HepG2 (cell line): ENCODE results near the gene JMJD8. TPM values are rescaled to one million over a fixed set of nuclear protein-coding genes. Genes with fewer than 3 reads are reported as not detected.

Experiments
- FOXA1 ChIP-seq, 2 experiments: fragments of 450-650 bp in 1 of 2; sonication (generic) in 1 of 2; formaldehyde crosslinking in 1 of 2; IDR thresholded peaks; 2 replicates each; pipeline versions ENCODE4 v1.4.0 to v1.6.1; 2016 to 2020; ENCODE audit warnings: missing genetic modification reagents in 1 of 2
- KAT8 ChIP-seq: IDR thresholded peaks from 2 replicates; pipeline ENCODE4 v1.6.1; 2016; ENCODE audit warnings: missing genetic modification reagents, missing compliant biosample characterization
- MED1 ChIP-seq: sonication (generic); formaldehyde crosslinking; IDR thresholded peaks from 2 replicates; pipeline ENCODE4 v1.4.0; 2020; ENCODE audit warnings: missing genetic modification reagents
- NKX3-1 ChIP-seq: sonication (generic); formaldehyde crosslinking; IDR thresholded peaks from 2 replicates; pipeline ENCODE4 v1.5.0; 2020; ENCODE audit warnings: missing genetic modification reagents
- RBM39 ChIP-seq: fragments of 200-400 bp; formaldehyde crosslinking; IDR thresholded peaks from one replicate; pipeline ENCODE4 v1.6.1; 2018; ENCODE audit warnings: antibody characterized with exemption, mild to moderate bottlenecking, low read depth, low read length; ENCODE audit not compliant: poor library complexity, severe bottlenecking
- SIN3B ChIP-seq: fragments of 150-350 bp; IDR thresholded peaks from 2 replicates; pipeline ENCODE4 v1.6.1; 2014; ENCODE audit warnings: low read length
- SOX5 ChIP-seq: IDR thresholded peaks from 2 replicates; pipeline ENCODE4 v1.6.1; 2016; ENCODE audit warnings: borderline replicate concordance
- SSRP1 ChIP-seq: IDR thresholded peaks from 2 replicates; pipeline ENCODE4 v1.6.1; 2016; ENCODE audit warnings: control low read depth
- TRIM24 ChIP-seq: sonication (generic); formaldehyde crosslinking; IDR thresholded peaks from 2 replicates; pipeline ENCODE4 v1.8.0; 2022; ENCODE audit warnings: mild to moderate bottlenecking, missing genetic modification reagents
- ZFP82 ChIP-seq: sonication (generic); formaldehyde crosslinking; IDR thresholded peaks from 2 replicates; pipeline ENCODE4 v1.5.1; 2020; ENCODE audit warnings: mild to moderate bottlenecking, missing genetic modification reagents, borderline replicate concordance
- ZFYVE20 ChIP-seq: sonication (generic); formaldehyde crosslinking; IDR thresholded peaks from 2 replicates; pipeline ENCODE4 v1.8.0; 2023; ENCODE audit warnings: low read depth, mild to moderate bottlenecking, moderate library complexity, missing genetic modification reagents, borderline replicate concordance
- ZNF160 ChIP-seq: sonication (generic); formaldehyde crosslinking; IDR thresholded peaks from 2 replicates; pipeline ENCODE4 v1.8.0; 2022; ENCODE audit warnings: mild to moderate bottlenecking, inconsistent platforms, missing genetic modification reagents
- ZNF549 ChIP-seq: sonication (generic); formaldehyde crosslinking; IDR thresholded peaks from 2 replicates; pipeline ENCODE4 v1.5.0; 2020; ENCODE audit warnings: missing genetic modification reagents
- ZNF747 ChIP-seq: sonication (generic); formaldehyde crosslinking; IDR thresholded peaks from 2 replicates; pipeline ENCODE4 v1.8.1; 2023; ENCODE audit warnings: missing genetic modification reagents, mild to moderate bottlenecking, borderline replicate concordance
- polyA plus RNA-seq, 8 experiments: library from polyadenylated mRNA; depleted of rRNA in 3 of 8; stranded (reverse) in 7 of 8; unstranded in 1 of 8; fragments of >200 nt; fragmentation: Illumina TruSeq in 4 of 8; extraction: Trizol in 4 of 8; gene quantifications; 2 replicates each; pipeline versions ENCODE4 v1.2.1 to v1.2.3, GENCODE V29; 2011 to 2016; ENCODE audit warnings: low read depth in 4 of 8, missing spikeins in 1 of 8, mixed read lengths in 1 of 8; ENCODE audit not compliant: insufficient read depth in 1 of 8
- total RNA-seq, 5 experiments: library from RNA; depleted of rRNA; stranded (reverse); fragments of >200 nt; fragmentation: Illumina TruSeq; extraction: Trizol; gene quantifications; 2 replicates each; pipeline ENCODE4 v1.2.3, GENCODE V29; 2016; ENCODE audit warnings: low read depth in 1 of 5
- TF ChIP-seq, protein P1 (sequence below): sonication (generic); formaldehyde crosslinking; IDR thresholded peaks from 2 replicates; pipeline ENCODE4 v1.5.1; 2020; ENCODE audit warnings: mild to moderate bottlenecking, missing genetic modification reagents, moderate library complexity
- TF ChIP-seq, protein P2 (sequence below): sonication (generic); formaldehyde crosslinking; IDR thresholded peaks from 2 replicates; pipeline ENCODE4 v1.5.0; 2020; ENCODE audit warnings: missing genetic modification reagents
- TF ChIP-seq, protein P3 (sequence below): IDR thresholded peaks from 2 replicates; pipeline ENCODE4 v1.6.1; 2016
- TF ChIP-seq, protein P4 (sequence below), 2 experiments: IDR thresholded peaks; 2 replicates each; pipeline ENCODE4 v1.6.1; 2011 to 2012; ENCODE audit warnings: low read length in 2 of 2, borderline replicate concordance in 1 of 2, low read depth in 1 of 2, mild to moderate bottlenecking in 1 of 2, moderate library complexity in 1 of 2
- TF ChIP-seq, protein P5 (sequence below): fragments of 450-650 bp; IDR thresholded peaks from 2 replicates; pipeline ENCODE4 v1.6.1; 2017

The JMJD8 gene
- total and polyA plus RNA-seq, 2 of the 13 experiments (the other 11 are each of a cell fraction or from before 2014, with no cell fraction given): 2.6 to 11.8 TPM

DNA sequence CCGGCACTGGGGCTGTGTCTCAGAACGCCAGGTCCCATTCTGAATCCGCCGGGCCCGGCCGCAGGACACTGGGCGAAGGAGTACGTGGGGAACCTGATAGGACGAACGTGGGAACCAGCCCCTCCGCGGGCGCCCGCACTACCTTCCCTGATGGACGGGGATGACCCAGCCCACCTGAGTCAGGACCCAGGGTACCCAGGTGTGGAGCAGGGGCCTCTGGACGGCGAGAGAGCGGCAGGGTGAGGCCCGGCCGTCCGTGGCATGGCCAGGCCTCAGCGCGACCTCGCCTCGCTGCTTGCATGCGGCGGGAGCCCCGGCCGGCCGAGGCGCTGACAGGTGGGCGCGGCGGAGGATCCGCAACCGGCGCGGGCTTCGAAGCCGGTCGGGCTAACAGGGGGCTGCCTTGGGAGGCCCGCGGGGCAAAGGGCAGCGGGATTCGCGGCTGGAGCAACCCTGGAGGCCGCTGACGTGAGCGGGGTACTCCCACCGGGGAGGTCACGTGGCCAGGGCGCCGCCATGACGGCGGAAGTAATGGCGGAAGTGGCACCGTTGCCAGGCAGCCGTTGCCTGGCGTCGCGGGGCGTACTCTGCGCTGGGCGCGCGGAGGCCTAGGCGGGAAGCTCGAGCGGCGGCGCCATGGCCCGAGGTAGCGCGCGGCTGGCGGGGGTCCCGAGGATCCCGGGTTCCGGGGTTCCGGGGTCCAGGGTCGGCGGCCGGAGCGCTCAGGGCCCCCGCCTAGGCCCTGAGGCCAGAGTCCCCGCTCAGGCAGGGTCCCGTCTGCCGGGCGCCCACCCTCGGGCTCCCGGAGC is 35.1 kb downstream of the JMJD8 start, which contains the start of gene WDR90 (continued):
- TF ChIP-seq, protein P1, sequence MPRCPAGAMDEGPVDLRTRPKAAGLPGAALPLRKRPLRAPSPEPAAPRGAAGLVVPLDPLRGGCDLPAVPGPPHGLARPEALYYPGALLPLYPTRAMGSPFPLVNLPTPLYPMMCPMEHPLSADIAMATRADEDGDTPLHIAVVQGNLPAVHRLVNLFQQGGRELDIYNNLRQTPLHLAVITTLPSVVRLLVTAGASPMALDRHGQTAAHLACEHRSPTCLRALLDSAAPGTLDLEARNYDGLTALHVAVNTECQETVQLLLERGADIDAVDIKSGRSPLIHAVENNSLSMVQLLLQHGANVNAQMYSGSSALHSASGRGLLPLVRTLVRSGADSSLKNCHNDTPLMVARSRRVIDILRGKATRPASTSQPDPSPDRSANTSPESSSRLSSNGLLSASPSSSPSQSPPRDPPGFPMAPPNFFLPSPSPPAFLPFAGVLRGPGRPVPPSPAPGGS (CRISPR knock-in tag): peak; percentile 67
- TF ChIP-seq, protein P2, sequence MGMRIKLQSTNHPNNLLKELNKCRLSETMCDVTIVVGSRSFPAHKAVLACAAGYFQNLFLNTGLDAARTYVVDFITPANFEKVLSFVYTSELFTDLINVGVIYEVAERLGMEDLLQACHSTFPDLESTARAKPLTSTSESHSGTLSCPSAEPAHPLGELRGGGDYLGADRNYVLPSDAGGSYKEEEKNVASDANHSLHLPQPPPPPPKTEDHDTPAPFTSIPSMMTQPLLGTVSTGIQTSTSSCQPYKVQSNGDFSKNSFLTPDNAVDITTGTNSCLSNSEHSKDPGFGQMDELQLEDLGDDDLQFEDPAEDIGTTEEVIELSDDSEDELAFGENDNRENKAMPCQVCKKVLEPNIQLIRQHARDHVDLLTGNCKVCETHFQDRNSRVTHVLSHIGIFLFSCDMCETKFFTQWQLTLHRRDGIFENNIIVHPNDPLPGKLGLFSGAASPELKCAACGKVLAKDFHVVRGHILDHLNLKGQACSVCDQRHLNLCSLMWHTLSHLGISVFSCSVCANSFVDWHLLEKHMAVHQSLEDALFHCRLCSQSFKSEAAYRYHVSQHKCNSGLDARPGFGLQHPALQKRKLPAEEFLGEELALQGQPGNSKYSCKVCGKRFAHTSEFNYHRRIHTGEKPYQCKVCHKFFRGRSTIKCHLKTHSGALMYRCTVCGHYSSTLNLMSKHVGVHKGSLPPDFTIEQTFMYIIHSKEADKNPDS (CRISPR knock-in tag): peak; percentile 88; the same call in 1 of the 2 replicates
- TF ChIP-seq FOXA1 (IDR thresholded peaks at IDR 0.05) (no peak), FOXA1 (CRISPR knock-in tag; IDR thresholded peaks at IDR 0.05) (peak; percentile 34; the same call in 1 of the 2 replicates), SSRP1 (CRISPR knock-in tag) (no peak), ZFYVE20 (CRISPR knock-in tag) (0 out of 2 replicates have a peak, but pooled peaks have one; percentile 54), ZFP82 (no peak), SOX5 (CRISPR knock-in tag) (peak; percentile 59; the same call in 1 of the 2 replicates), ZNF747 (peak; percentile 93; the same call in 1 of the 2 replicates), ZNF549 (peak; percentile 61; the same call in 1 of the 2 replicates), MED1 (CRISPR knock-in tag) (peak; percentile 85), RBM39 (peak; percentile 80), NKX3-1 (peak; percentile 56), KAT8 (CRISPR knock-in tag) (peak; percentile 91), ZNF160 (peak; percentile 57; the same call in 1 of the 2 replicates), TRIM24 (no peak), SIN3B (peak; percentile 85)
- TF ChIP-seq, protein P3, sequence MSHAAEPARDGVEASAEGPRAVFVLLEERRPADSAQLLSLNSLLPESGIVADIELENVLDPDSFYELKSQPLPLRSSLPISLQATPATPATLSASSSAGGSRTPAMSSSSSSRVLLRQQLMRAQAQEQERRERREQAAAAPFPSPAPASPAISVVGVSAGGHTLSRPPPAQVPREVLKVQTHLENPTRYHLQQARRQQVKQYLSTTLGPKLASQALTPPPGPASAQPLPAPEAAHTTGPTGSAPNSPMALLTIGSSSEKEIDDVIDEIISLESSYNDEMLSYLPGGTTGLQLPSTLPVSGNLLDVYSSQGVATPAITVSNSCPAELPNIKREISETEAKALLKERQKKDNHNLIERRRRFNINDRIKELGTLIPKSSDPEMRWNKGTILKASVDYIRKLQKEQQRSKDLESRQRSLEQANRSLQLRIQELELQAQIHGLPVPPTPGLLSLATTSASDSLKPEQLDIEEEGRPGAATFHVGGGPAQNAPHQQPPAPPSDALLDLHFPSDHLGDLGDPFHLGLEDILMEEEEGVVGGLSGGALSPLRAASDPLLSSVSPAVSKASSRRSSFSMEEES (CRISPR knock-in tag): peak; percentile 85
- TF ChIP-seq, protein P4, sequence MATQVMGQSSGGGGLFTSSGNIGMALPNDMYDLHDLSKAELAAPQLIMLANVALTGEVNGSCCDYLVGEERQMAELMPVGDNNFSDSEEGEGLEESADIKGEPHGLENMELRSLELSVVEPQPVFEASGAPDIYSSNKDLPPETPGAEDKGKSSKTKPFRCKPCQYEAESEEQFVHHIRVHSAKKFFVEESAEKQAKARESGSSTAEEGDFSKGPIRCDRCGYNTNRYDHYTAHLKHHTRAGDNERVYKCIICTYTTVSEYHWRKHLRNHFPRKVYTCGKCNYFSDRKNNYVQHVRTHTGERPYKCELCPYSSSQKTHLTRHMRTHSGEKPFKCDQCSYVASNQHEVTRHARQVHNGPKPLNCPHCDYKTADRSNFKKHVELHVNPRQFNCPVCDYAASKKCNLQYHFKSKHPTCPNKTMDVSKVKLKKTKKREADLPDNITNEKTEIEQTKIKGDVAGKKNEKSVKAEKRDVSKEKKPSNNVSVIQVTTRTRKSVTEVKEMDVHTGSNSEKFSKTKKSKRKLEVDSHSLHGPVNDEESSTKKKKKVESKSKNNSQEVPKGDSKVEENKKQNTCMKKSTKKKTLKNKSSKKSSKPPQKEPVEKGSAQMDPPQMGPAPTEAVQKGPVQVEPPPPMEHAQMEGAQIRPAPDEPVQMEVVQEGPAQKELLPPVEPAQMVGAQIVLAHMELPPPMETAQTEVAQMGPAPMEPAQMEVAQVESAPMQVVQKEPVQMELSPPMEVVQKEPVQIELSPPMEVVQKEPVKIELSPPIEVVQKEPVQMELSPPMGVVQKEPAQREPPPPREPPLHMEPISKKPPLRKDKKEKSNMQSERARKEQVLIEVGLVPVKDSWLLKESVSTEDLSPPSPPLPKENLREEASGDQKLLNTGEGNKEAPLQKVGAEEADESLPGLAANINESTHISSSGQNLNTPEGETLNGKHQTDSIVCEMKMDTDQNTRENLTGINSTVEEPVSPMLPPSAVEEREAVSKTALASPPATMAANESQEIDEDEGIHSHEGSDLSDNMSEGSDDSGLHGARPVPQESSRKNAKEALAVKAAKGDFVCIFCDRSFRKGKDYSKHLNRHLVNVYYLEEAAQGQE (IDR thresholded peaks at IDR 0.05; ENCODE audit: borderline replicate concordance in 1 of 2, low read depth in 1 of 2, low read length in 2 of 2): no peak; a peak in 1 of 4 replicates
- TF ChIP-seq, protein P5, sequence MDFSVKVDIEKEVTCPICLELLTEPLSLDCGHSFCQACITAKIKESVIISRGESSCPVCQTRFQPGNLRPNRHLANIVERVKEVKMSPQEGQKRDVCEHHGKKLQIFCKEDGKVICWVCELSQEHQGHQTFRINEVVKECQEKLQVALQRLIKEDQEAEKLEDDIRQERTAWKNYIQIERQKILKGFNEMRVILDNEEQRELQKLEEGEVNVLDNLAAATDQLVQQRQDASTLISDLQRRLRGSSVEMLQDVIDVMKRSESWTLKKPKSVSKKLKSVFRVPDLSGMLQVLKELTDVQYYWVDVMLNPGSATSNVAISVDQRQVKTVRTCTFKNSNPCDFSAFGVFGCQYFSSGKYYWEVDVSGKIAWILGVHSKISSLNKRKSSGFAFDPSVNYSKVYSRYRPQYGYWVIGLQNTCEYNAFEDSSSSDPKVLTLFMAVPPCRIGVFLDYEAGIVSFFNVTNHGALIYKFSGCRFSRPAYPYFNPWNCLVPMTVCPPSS: no peak
